Lower leg skin (tissue), 3 donors: ENCODE data around the gene STXBP2.

Experiments used
- CTCF ChIP-seq, 3 donors: fragments of 450-650 bp; IDR thresholded peaks; one replicate each; pipeline ENCODE4 v1.5.1; 2016; ENCODE audit warnings: antibody characterized with exemption in 3 of 3, mild to moderate bottlenecking in 3 of 3, moderate library complexity in 2 of 3
- POLR2A ChIP-seq, 2 donors: fragments of 450-650 bp; IDR thresholded peaks; one replicate each; pipeline ENCODE4 v1.6.1; 2016 to 2017; ENCODE audit warnings: antibody characterized with exemption in 2 of 2, mild to moderate bottlenecking in 1 of 2, moderate library complexity in 1 of 2

DNA sequence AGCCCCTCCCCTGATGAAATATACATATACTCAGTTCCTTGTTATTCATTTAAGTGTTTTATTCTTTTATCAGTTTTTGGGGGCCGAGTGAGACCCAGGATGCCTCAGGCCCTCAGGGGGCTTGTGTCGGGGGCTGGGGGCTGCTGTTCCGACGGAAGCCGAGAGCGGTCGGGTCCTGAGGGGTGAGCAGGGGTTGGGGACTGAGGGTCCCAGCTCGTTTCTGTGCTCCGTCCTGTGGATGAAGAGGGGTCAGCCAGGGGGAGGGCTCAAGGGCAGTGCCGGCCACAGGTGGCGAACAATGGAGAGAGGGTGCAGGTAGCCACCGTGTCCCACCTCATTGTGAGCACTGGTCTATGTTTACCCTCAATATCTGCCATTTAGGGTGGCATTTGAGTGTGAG, 5.3 kb upstream of the STXBP2 start:
- TF ChIP-seq CTCF (IDR thresholded peaks at IDR 0.05) (no peak), POLR2A (IDR thresholded peaks at IDR 0.05) (no peak)
